Astrocyte (in vitro differentiated cells and primary cell): ENCODE results near the gene SCUBE1.

Source experiments
- EZH2 ChIP-seq: IDR thresholded peaks from 2 replicates; pipeline ENCODE4 v1.6.1; 2012; ENCODE audit warnings: mild to moderate bottlenecking, low read length, inconsistent platforms; ENCODE audit not compliant: insufficient read depth
- TF ChIP-seq, protein P1 (sequence below): IDR thresholded peaks from 2 replicates; pipeline ENCODE4 v1.5.1; 2011; ENCODE audit warnings: low read depth, mild to moderate bottlenecking, inconsistent platforms, low read length, moderate library complexity; ENCODE audit not compliant: insufficient read depth

- TF ChIP-seq, protein P1, sequence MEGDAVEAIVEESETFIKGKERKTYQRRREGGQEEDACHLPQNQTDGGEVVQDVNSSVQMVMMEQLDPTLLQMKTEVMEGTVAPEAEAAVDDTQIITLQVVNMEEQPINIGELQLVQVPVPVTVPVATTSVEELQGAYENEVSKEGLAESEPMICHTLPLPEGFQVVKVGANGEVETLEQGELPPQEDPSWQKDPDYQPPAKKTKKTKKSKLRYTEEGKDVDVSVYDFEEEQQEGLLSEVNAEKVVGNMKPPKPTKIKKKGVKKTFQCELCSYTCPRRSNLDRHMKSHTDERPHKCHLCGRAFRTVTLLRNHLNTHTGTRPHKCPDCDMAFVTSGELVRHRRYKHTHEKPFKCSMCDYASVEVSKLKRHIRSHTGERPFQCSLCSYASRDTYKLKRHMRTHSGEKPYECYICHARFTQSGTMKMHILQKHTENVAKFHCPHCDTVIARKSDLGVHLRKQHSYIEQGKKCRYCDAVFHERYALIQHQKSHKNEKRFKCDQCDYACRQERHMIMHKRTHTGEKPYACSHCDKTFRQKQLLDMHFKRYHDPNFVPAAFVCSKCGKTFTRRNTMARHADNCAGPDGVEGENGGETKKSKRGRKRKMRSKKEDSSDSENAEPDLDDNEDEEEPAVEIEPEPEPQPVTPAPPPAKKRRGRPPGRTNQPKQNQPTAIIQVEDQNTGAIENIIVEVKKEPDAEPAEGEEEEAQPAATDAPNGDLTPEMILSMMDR, result no peak
- no peak for TF ChIP-seq EZH2
Measured at GRCh38 chr22:43272301-43272700, 70.9 kb downstream of the SCUBE1 start.
